Measurements from ENCODE around the gene WFIKKN2. TPM values are rescaled to one million over a fixed set of nuclear protein-coding genes. Genes with fewer than 3 reads are reported as not detected.

The WFIKKN2 gene
- total and polyA plus RNA-seq, 2 of the 13 experiments (the other 11 are each of a cell fraction or from before 2014, with no cell fraction given): not detected

- TF ChIP-seq ZNF652 (CRISPR knock-in tag; IDR thresholded peaks at IDR 0.05; ENCODE audit: borderline replicate concordance, low read depth) (no peak), GLI4 (CRISPR knock-in tag; IDR thresholded peaks at IDR 0.05; ENCODE audit: borderline replicate concordance) (no peak), REPIN1 (CRISPR knock-in tag; IDR thresholded peaks at IDR 0.05; ENCODE audit: borderline replicate concordance, low read depth) (peak; percentile 68; the same call in 1 of the 2 replicates), ZNF318 (CRISPR knock-in tag; IDR thresholded peaks at IDR 0.05) (0 out of 2 replicates have a peak, but pooled peaks have one; percentile 40), GRHL1 (CRISPR knock-in tag; conservative IDR thresholded peaks at IDR 0.05) (no peak), ZSCAN9 (CRISPR knock-in tag; IDR thresholded peaks at IDR 0.05; ENCODE audit: borderline replicate concordance) (peak; percentile 20; the same call in 1 of the 2 replicates), CEBPB (IDR thresholded peaks at IDR 0.05; ENCODE audit: borderline replicate concordance, low read depth, low read length) (peak; percentile 68), ZNF44 (CRISPR knock-in tag; IDR thresholded peaks at IDR 0.05) (no peak), ZNF768 (CRISPR knock-in tag; IDR thresholded peaks at IDR 0.05) (no peak), HOXD1 (CRISPR knock-in tag; IDR thresholded peaks at IDR 0.05) (0 out of 2 replicates have a peak, but pooled peaks have one; percentile 51)
- TF ChIP-seq, protein P1, sequence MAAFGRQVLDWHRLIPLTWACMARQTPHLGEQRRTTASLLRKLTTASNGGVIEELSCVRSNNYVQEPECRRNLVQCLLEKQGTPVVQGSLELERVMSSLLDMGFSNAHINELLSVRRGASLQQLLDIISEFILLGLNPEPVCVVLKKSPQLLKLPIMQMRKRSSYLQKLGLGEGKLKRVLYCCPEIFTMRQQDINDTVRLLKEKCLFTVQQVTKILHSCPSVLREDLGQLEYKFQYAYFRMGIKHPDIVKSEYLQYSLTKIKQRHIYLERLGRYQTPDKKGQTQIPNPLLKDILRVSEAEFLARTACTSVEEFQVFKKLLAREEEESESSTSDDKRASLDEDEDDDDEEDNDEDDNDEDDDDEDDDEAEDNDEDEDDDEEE (CRISPR knock-in tag; IDR thresholded peaks at IDR 0.05): no peak
- TF ChIP-seq, protein P2, sequence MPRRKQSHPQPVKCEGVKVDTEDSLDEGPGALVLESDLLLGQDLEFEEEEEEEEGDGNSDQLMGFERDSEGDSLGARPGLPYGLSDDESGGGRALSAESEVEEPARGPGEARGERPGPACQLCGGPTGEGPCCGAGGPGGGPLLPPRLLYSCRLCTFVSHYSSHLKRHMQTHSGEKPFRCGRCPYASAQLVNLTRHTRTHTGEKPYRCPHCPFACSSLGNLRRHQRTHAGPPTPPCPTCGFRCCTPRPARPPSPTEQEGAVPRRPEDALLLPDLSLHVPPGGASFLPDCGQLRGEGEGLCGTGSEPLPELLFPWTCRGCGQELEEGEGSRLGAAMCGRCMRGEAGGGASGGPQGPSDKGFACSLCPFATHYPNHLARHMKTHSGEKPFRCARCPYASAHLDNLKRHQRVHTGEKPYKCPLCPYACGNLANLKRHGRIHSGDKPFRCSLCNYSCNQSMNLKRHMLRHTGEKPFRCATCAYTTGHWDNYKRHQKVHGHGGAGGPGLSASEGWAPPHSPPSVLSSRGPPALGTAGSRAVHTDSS (CRISPR knock-in tag; conservative IDR thresholded peaks at IDR 0.05): no peak
Measured at GRCh38 chr17:50844117-50844700, 8.8 kb downstream of the WFIKKN2 start (continued).
